HG03565 (cell line): ENCODE data around the gene TMEM40.
"Not testable (repeated sequence)": the region's sequence is repeated elsewhere in the genome, so short reads cannot be mapped to it uniquely, and the experiment has no call there.

Source experiments
- ATAC-seq: cut with Tn5 transposase; IDR thresholded peaks from one replicate; pipeline ENCODE4 v1.9.1; 2021; ENCODE audit warnings: mild to moderate bottlenecking, moderate library complexity; ENCODE audit not compliant: unreplicated experiment

Gene TMEM40, protein sequence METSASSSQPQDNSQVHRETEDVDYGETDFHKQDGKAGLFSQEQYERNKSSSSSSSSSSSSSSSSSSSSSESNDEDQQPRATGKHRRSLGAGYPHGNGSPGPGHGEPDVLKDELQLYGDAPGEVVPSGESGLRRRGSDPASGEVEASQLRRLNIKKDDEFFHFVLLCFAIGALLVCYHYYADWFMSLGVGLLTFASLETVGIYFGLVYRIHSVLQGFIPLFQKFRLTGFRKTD

DNA sequence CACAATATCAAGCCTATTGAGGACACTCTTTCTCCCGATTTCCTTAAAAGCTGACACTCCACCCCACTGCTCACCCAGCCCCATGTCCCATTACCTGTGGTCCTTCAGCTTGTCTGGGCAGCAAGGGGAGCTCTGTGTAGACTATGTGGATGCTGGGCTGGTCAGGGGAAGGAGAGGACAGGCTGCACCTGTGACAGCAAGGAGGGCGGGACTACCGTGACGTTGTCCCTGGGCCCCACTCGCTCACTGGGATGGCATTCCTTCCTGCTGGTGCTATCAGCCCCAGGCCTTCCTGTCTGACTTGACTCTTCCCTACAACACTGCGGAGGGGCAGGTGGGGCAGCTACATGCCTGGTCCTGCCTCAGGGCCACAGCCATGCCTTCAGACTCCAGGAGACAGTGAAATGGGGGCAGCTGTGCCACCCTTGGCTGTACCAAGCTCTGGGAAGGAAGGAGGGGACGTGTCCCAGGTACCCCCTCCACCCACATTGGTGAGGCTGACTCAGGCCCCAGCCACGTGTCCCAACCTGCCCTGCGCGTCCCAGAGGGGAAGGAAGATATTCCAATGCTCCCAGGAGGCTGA, at the start of gene TMEM40:
Gene TMEM40, minus strand, starts transcription at position 163 of the 583 bp plus-strand sequence. CDS start 9,427 bp downstream, outside the sequence.
- ATAC-seq: no peak

DNA sequence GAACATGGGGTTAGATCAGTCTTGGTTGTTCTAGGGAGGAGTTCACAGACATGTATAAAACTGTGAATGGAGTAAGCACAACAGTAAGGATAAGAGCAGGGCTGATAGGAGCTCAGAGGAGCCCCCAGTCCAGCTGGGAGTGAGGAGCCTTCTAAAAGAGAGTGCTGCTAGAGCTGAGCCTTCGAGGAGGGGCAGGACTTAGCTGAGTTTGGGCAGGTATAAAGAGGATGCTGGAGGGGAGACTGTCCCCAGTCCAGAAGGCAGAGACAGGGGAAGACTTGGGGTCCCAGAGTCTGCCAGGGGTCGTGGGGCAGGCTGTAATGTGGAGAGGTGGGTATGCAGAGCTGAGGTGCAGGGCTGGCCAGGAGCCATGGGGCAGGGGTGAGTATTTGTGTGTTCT, 49.5 kb upstream of the TMEM40 start:
- no peak for ATAC-seq

DNA sequence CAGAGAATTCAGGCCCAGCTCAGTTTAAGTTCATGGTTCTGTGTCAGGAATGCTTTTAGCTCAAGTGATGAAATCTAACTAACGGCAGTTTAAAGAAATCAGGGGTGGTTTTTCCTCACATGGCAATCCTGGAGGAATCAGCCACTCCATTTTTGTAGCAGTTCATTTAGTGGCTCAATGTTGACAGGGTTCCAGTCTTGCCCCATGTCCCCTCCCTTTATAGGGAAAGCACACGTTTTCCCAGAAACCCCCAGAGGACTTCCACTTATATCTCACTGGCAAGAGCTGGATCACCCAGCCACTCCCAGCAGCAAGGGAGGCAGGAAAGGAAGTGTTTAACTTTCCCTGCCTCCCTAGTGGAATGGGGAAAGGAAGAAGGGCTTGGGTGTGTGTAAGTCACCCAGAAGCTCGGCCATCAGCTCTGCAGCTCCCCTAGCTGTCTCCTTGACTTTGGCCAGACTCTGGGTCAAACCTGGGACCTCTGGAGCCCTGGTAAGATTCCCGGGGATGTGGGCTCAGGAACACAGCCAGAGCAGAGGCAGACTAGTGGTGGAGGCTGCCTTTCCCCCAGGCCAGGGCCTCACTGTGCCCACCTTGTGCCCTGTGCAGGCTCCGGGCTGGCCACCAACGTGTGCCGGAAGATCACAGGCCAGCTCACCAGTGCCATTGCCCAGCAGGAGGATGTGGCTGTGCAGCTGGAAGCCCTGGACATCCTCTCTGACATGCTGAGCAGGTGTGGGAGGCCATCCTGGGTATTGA, 48.7 kb upstream of the TMEM40 start:
- ATAC-seq: no peak

DNA sequence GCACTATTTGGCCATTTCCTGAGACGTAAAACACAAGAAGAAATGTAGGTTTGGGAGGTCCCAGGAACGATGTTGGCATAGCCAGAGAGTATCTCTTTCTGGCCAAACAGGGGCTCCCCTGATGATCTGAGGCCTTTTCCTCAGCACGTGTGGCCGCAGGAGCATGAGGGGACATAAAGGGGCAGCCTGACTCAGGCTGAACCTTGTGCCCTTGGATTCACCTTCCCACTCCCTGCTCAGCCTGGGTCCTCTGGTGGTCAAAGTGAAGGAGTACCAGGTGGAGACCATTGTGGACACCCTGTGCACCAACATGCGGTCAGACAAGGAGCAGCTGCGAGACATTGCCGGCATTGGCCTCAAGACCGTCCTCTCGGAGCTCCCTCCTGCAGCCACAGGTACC, 48.0 kb upstream of the TMEM40 start:
- no peak for ATAC-seq

DNA sequence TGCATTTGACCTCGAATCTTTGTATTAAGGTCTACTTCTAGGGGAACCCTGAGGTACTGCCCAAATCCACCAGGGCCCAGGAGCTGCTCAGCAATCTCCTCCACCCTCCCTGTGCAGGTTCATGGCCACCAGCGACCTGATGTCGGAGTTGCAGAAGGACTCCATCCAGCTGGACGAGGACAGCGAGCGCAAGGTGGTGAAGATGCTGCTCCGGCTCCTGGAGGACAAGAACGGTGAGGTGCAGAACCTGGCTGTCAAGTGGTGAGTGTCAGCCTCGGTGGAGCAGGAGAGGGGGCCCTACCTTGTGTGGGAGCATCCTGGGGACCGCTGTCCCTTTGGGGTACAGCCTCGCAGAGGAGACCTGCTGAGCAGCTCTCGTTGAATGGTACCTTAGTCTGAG, 44.3 kb upstream of the TMEM40 start:
- no peak for ATAC-seq

DNA sequence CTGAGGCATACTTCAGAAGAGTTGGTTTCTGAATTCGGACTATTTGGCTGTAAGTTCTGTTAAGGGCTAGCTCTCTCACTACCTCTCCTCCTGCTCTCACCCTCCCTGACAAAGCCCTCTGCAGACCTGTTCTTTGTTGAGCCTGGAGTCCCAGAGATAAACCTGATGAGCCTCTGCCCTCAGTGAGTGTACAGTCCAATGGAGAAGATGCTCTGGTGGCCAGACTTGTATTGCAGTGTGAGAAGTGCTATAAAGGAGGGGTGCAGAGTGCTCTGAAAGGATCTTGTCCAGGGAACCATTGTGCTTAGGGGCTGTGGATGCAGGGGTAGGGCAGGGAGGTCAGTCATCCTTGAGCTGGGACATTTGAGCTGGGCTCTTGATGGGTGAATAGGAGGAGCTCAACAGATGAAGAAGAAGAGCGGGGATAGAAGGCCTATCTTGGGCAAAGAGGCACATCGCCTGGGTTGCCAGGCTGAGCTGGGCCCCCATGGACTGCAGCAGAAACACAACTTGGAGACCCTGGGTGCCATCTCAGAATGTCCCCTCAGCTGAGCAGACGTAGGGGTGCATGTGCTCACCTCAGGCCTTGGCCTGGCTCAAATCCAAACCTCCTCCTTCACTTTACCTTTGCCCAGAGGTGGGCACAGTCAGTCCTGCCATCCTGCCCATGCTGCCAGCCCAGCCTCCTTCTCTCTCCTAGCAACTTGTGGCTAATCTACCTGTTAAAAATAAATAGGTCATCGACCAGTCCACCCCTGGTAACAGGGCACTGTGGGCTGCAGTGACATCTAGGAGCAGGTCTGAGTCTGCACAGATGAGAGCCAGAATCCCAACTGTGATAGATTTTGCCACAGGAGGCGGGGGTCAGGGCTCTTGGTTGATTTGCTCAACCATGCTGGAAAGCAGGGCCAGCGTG, 40.7 kb upstream of the TMEM40 start:
- ATAC-seq: no peak

DNA sequence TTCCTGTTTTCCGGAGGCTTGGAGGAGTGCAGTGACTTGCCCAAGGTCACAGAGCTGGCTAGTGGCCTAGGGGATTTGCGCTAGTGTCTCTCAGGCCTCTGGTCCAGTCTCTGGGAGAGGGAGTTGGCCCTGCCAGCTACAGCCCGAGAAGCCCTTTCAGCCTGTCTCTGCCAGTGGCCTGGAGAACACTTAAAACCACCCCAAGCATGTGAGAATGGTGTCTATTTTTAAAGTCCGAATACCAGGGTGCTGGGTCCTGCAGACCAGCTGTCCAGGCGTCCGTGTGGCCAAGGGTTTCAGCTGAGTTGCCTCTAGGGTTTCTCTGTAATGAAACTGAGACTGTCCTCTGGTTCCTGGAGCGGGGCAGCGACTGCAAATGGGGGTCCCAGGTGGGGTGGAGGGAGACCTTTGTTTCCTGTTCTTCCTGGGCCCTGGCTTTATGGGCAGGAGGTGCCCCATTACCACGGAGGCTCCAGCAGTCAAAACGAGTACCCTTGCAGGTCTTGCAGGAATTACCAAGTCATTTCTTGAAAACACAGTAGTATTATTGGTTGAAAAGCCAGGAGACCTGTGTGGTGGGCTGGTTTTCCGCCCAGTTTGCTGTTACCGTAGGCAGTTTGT, 39.6 kb upstream of the TMEM40 start:
- ATAC-seq: no peak

DNA sequence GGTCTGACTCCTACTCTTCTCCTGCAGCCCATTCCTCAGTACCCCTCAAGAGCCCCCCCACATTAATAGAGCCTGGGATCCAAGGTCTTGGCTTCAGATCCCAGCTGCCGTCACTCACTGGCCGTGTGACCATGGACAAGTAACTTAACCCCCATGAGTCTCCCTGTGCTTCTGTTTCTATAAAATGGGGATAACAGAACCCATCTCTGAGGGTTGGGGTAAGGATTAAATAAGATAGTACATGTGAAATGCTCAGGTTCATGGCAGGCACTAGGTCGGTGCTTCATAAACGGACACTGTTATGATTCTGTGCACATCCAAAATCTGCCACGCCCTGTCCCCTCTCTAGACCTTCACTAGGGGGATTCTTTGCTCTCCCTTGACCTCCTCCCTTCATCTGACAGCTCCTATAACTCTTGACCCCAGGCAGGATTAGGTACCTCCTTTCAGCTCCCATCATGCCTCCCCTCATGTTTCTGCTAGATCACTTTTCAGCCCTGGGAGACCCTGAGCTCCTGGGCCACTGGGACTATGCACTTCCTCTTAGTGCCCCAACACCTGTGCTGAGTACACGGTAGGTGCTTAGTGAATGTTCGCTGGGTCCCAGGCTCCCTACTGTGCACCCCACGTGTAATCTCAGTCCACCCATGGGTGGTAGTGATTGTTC, 39.0 kb upstream of the TMEM40 start:
- no peak for ATAC-seq

DNA sequence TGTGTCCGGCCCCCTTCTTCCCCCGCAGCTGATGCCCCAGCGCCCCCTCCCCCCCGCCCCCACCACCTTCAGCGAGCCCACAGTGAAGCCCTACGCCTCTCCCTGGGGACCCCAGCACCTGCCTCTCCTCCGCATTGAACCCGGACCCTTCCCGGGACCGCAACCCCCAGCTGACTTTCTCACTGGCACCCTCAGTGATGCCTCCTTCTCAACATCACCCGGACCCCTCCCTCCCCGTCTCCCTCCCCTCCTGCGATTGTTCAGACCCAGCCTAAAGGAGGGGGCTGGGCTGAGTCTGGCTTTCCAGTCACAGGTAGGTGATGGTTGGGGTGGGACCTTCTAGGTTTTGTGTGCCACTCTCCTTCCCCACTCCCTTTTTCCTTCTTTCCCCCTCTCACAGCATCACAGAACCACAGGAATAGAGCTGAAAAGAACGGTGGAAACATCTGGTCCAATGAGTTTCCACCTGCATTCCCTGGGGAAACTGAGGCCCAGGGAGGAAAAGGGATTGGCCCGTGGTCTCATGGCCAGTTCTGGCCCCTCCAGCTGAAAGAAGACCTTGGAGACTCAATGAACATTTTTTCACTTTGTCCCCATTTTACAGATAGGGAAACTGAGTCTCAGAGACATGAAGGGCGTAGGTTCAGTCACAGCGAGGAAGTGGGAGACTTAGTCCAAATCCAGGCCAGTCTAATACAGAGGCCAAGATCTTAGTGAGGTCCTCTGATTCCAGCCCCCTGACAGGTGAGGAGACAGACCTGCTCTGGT, 38.2 kb upstream of the TMEM40 start:
- no peak for ATAC-seq

DNA sequence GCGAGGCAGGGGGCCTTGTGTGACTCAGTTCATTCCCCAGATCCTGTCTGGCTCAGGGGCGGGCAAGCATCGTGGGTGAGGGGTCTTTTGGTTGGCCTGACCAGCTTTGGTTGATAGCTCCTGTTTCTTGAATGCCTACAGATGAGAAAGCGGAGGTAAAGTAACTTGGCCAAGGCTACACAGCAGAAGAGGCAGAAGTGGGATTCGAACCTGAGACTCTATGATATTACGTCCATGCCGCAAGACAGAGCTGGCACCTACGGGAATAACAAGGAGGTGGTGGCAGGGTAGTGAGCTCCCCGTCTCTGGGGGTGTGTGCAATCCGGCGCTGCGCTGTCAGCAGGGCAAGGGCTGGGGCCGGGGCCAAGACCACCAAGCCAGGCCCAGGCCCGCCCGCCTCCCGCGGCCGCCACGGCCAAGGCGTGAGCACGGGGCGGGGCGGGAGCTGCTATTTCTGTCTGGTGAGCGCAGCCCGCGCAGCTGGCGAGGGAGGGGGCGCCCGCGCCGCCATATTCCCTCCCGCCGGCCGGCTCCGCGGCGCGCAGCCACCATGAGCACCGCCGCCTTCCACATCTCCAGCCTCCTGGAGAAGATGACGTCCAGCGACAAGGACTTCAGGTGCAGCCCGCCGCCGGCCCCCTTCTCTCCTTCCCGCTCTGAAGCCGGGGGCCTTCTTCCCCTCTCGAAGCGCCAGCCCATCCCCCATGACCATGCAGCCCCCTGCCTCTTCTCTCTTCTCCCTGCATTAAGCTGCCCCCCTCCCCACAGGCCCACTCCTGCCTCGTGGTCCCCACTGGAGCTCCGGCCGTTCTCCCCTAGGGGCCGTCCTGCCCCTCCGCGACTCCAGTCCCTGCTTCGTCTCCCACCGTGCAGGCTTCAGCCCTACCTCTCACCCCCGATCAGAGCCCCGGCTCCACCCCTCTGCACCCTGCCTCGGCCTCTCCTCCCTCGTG, 37.4 kb upstream of the TMEM40 start, which contains the start of gene CAND2:
Gene CAND2, plus strand, starts transcription at position 510 of the 953 bp plus-strand sequence. Its CDS starts 41 bp downstream, at position 551.
- ATAC-seq: no peak

DNA sequence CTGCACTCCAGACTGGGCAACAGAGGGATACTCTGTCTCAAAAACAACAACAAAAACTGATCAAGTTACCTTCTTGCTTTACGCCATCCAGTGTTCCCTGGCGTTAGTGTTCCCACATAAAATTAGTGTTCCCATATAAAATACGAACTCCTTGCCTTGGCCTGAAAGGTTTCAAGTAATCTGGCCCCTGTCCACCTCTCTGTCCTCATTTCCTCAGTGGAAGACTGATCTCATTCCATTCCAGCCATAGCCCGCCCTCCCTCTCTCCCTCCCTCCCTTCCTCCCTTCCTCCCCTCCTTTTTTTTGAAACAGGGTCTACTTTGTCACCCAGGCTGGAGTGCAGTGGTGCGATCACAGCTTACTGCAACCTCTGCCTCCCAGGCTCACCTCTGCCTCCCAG, 34.6 kb upstream of the TMEM40 start:
- no peak for ATAC-seq

DNA sequence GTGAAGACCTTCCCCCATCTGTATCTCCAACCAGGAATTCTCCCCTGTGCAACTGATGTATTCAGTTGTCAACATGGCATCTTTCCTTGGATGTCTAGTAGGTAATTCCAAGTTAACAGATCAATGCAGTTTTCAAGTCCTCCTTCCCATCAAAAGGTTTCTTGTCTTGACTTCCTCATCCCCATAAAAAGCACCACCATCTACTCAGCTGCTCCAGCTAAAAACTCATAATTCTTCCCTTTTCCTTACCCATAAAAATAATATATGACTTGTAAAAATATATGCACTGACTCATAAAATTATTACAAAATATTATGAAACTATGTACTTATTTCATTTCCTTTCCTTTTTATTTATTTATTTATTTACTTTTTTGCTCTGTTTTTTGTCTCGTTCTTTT, 32.4 kb upstream of the TMEM40 start:
- no peak for ATAC-seq

DNA sequence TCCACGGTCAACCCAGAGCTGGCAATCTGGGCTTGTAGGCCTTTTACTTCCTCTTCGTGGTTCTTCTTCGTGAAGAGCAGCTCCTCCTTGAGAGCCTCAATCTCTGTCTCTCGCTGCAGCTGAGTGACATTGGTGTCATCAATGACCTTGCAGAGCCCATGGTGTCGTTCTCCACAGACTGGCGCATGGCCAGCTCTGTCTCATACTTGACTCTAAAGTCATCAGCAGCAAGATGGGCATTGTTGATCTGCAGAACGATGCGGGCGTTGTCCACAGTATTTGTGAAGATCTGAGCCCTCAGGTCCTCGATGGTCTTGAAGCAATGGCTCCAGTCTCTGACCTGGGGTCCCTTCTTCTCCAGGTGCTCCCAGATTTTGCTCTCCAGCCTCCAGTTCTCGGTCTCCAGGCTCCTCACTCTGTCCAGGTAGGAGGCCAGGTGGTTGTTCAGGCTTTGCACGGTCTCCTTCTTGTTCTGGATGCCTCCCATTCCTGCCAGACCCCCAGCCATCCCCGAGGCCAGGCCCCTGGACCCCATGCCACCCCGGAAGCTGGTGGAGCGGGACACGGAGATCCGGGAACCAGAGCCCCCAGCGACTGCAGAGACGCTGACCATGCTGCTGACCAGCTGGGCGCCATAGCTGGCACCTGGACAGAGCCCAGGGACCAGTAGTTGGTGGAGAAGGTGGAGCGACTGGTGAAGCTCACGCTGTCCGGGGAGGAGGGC, 29.1 kb upstream of the TMEM40 start:
- ATAC-seq: not testable (repeated sequence)

DNA sequence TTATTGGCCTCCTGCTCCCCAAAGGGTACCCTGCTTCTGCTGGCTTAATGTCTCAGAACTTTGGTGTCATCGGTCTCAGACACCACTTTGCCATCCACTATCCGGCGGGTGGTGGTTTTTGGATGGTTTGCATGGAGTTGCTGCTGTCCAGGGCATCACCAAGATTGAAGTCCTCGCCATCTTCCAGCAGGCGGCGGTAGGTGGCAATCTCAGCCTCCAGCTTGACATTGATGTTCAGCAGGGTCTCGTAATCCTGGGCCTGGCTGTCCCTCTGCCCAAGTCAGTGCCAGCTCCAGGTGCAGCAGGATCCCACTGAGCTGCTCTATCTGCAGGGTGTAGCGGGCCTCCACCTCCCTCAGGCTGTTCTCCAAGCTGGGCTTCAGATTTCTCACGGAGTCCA, 28.3 kb upstream of the TMEM40 start:
- ATAC-seq: not testable (repeated sequence)

DNA sequence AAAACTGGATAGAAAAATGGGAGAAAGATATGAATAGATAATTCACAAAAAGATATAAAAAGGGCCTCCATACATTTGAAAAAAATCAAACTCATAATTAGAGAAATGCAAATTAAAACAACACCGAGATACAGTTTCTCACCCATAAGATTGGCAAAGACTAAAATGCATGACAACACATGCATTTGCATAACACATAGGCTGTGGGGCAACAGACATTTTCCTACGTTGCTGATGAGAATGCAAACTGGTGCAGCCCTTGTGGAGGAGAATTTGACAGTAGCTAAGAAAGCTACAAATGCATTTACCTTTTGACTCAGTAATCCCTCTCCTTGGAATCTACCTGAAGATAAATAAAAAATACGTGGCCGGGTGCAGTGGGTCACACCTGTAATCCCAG, 26.0 kb upstream of the TMEM40 start:
- no peak for ATAC-seq

DNA sequence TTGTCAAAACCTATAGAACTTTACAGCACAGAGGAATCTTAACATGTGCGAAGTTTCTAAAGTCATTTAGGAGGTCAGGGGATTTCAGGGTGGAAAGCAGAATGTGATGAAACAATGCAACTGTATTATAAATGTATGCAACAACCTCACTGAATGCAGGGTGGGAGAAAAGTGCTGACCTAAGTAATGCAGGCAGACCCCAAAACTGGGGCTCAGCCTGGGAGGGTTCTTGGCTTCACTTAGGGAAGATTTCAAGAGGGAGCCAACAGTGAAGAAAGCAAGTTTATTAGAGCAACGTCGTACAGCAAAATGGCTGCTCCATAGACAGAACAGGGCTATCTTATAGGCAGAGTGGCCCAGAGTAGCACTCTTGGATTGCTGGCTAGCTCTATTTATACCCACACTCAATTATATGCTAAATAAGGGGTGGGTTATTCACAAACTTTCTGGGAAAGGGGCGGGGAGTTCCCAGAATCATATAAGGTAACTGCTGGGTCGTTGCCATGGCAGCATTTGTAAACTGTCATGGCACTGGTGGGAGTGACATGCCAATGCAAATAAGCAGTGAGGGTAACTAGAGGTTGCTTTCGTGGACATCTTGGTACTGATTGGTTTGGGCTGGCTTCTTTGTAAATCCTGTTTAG, 23.2 kb upstream of the TMEM40 start:
- ATAC-seq: no peak

DNA sequence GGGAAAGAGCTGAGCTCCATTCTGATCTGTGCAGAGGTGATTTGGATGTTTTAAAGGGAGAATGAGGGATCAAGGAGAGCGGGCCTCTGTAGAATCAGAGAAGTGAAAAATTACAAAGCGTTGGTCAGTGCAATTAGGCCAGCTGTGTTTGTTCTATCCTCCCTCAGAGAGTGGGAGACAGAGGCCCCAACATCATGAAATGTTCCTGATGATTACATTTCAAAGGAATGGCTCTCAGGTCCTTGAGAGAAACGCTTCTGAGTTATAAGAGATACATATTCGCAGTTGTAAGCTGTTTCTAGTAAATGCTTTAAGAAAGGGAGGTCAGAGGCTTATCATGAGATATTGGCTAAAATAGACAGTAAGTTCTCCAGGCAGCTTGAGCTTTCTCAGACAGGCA, 21.7 kb upstream of the TMEM40 start:
- no peak for ATAC-seq
